ENCODE measurements around the gene GGTLC1.
"Not testable (repeated sequence)": the region's sequence is repeated elsewhere in the genome, so short reads cannot be mapped to it uniquely, and the experiment has no call there.

GGTLC1 gene

GRCh38 chr20:23994001-23994633 lies 5.5 kb upstream of the GGTLC1 start:
- DNase-seq = not testable (repeated sequence)

GRCh38 chr20:23993440-23993839 lies 4.9 kb upstream of the GGTLC1 start:
- DNase-seq = not testable (repeated sequence)

GRCh38 chr20:23990296-23990695 lies 1.7 kb upstream of the GGTLC1 start:
- not testable (repeated sequence) for DNase-seq

GRCh38 chr20:23988966-23989365 lies 387 bp upstream of the GGTLC1 start:
- not testable (repeated sequence) for DNase-seq

- DNase-seq = not testable (repeated sequence)
Measured at GRCh38 chr20:23986716-23987115, 1.9 kb downstream of the GGTLC1 start.

- not testable (repeated sequence) for DNase-seq
Measured at GRCh38 chr20:23986310-23986709, 2.3 kb downstream of the GGTLC1 start.

GRCh38 chr20:23985790-23986225 lies 2.8 kb downstream of the GGTLC1 start:
- not testable (repeated sequence) for DNase-seq

GRCh38 chr20:23985066-23985789 lies 3.4 kb downstream of the GGTLC1 start:
- DNase-seq = not testable (repeated sequence)

GRCh38 chr20:23984476-23985023 lies 4.0 kb downstream of the GGTLC1 start:
- DNase-seq = not testable (repeated sequence)

- DNase-seq = not testable (repeated sequence)
Measured at GRCh38 chr20:23982112-23983018, 6.2 kb downstream of the GGTLC1 start.

- not testable (repeated sequence) for DNase-seq
Measured at GRCh38 chr20:23981526-23981925, 7.1 kb downstream of the GGTLC1 start.

- DNase-seq = not testable (repeated sequence)
Measured at GRCh38 chr20:23981014-23981413, 7.6 kb downstream of the GGTLC1 start.

GRCh38 chr20:23979899-23980811 lies 8.4 kb downstream of the GGTLC1 start:
- not testable (repeated sequence) for DNase-seq

- DNase-seq = not testable (repeated sequence)
Measured at GRCh38 chr20:23979380-23979779, 9.2 kb downstream of the GGTLC1 start.

GRCh38 chr20:23978457-23978856 lies 10.1 kb downstream of the GGTLC1 start:
- not testable (repeated sequence) for DNase-seq

- no peak for DNase-seq
Measured at GRCh38 chr20:23974966-23975365, 13.6 kb downstream of the GGTLC1 start.

- DNase-seq = no peak
Measured at GRCh38 chr20:23971310-23971709, 17.3 kb downstream of the GGTLC1 start.

GRCh38 chr20:23970049-23970448 lies 18.5 kb downstream of the GGTLC1 start:
- no peak for DNase-seq

- no peak for DNase-seq
Measured at GRCh38 chr20:23967616-23967979, 21.0 kb downstream of the GGTLC1 start.

GRCh38 chr20:23966927-23967615 lies 21.5 kb downstream of the GGTLC1 start:
- DNase-seq = no peak

- no peak for DNase-seq
Measured at GRCh38 chr20:23966298-23966697, 22.3 kb downstream of the GGTLC1 start.
